CD4-positive, CD25-positive, alpha-beta regulatory T cell (primary cell): ENCODE measurements around the gene OOSP3. TPM values are rescaled to one million over a fixed set of nuclear protein-coding genes. Genes with fewer than 3 reads are reported as not detected.

Experiments used
- ATAC-seq, 2 donors: fragments of 150-1000 bp; cut with Tn5 transposase; one replicate each; pipeline ENCODE4 v1.10.0; 2021; ENCODE audit warnings: low read depth in 2 of 2, moderate number of reproducible peaks in 2 of 2, moderate library complexity in 1 of 2
- DNase-seq, 3 donors: peaks; one replicate each; pipeline versions ENCODE4 v3.0.0 to v3.0.0-alpha.2; 2012 to 2022; ENCODE audit warnings: mixed read lengths in 1 of 3
- H3K27ac ChIP-seq: one replicate; pipeline ENCODE4 v1.7.0; 2013; ENCODE audit warnings: mild to moderate bottlenecking, low read length; ENCODE audit not compliant: insufficient read depth, poor library complexity, severe bottlenecking
- H3K27me3 ChIP-seq: one replicate; pipeline ENCODE4 v1.7.0; 2013; ENCODE audit warnings: low read length; ENCODE audit not compliant: control insufficient read depth, insufficient read depth
- H3K36me3 ChIP-seq: one replicate; pipeline ENCODE4 v1.7.0; 2013; ENCODE audit warnings: mild to moderate bottlenecking, low read length, moderate library complexity; ENCODE audit not compliant: control insufficient read depth, insufficient read depth
- H3K4me1 ChIP-seq: 2 replicates; pipeline ENCODE4 v1.7.0; 2013; ENCODE audit warnings: mild to moderate bottlenecking, low read length; ENCODE audit not compliant: insufficient read depth, control insufficient read depth, poor library complexity, severe bottlenecking
- H3K4me3 ChIP-seq: one replicate; pipeline ENCODE4 v1.7.0; 2013; ENCODE audit warnings: low read depth, mild to moderate bottlenecking, low read length, moderate library complexity
- H3K9me3 ChIP-seq, 2 experiments: 1 replicate in 1 of 2; 2 replicates in 1 of 2; pipeline ENCODE4 v1.7.0; 2013; ENCODE audit warnings: low read length in 2 of 2, mild to moderate bottlenecking in 1 of 2, moderate library complexity in 1 of 2; ENCODE audit not compliant: control insufficient read depth in 2 of 2
- H3K27ac Mint-ChIP-seq, 3 donors: one replicate each; pipeline ENCODE4 v1.8.0; 2020 to 2022; ENCODE audit warnings: mild to moderate bottlenecking in 3 of 3, mixed read lengths in 3 of 3, moderate library complexity in 2 of 3
- H3K27me3 Mint-ChIP-seq: one replicate; pipeline ENCODE4 v1.8.0; 2022; ENCODE audit warnings: mild to moderate bottlenecking, mixed read lengths
- H3K36me3 Mint-ChIP-seq: one replicate; pipeline ENCODE4 v1.8.0; 2020; ENCODE audit warnings: mixed read lengths
- H3K4me1 Mint-ChIP-seq, 4 donors: one replicate each; pipeline ENCODE4 v1.8.0; 2020 to 2022; ENCODE audit warnings: mixed read lengths in 4 of 4, mild to moderate bottlenecking in 1 of 4
- H3K4me3 Mint-ChIP-seq, 4 donors: one replicate each; pipeline ENCODE4 v1.8.0; 2020 to 2022; ENCODE audit warnings: mild to moderate bottlenecking in 4 of 4, mixed read lengths in 4 of 4, moderate library complexity in 3 of 4
- H3K9me3 Mint-ChIP-seq, 7 donors: one replicate each; pipeline ENCODE4 v1.8.0; 2020 to 2022; ENCODE audit warnings: mixed read lengths in 7 of 7, mild to moderate bottlenecking in 3 of 7, moderate library complexity in 2 of 7
- polyA plus RNA-seq, 4 donors: library from polyadenylated mRNA; unstranded; fragments of 300-500 nt; fragmentation: Illumina TruSeq; gene quantifications; one replicate each; pipeline ENCODE4 v1.2.3, GENCODE V29; 2021
- total RNA-seq: library from RNA; stranded (reverse); gene quantifications from one replicate; pipeline ENCODE4 v1.2.3, GENCODE V29; 2022

OOSP3 gene
- total and polyA plus RNA-seq, 5 donors from 2014 or later: not detected

DNA sequence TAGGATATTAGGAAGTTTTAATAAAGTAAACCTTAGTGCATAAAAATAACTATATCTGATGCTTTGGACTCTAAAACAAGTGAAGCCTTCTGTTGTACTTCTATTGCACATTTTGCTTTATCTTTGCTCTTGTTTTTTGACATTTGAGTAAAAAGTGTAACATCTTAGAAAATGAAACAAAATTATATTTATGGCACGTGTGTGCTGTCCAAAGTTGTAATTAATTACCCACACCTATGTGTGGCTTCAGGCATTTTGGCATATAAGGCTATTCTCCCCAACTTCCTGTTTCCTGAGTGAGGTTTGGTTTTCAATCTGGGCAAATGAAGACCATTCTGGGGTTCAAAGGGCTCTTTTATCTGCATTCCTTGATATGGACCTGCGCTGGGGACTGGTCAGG lies 59.5 kb downstream of the OOSP3 start, which contains the start of gene OOSP1:
Gene OOSP1, plus strand, starts transcription at position 301 of the 400 bp plus-strand sequence. Its CDS starts 23 bp downstream, at position 324.
- H3K4me3 ChIP-seq: no peak within 1 kb of the TSS
- no peaks in the 10 kb centered on the region for H3K4me1 Mint-ChIP-seq
- no peaks in the 10 kb centered on the region for H3K36me3 ChIP-seq
- no peak within 1 kb of the TSS for H3K27ac Mint-ChIP-seq
- no peaks in the 10 kb centered on the region for H3K9me3 ChIP-seq
- DNase-seq: no peak
- H3K27me3 ChIP-seq: no peaks in the 10 kb centered on the region
- ATAC-seq: no peak
- H3K27me3 Mint-ChIP-seq: peaks cover under 1% of the 10 kb centered on the region
- H3K27ac ChIP-seq: no peak within 1 kb of the TSS
- H3K4me3 Mint-ChIP-seq: no peak within 1 kb of the TSS
- no peaks in the 10 kb centered on the region for H3K4me1 ChIP-seq
- peaks cover 0 to 3% (median 1%) of the 10 kb centered on the region in 7 donors for H3K9me3 Mint-ChIP-seq
- H3K36me3 Mint-ChIP-seq: no peaks in the 10 kb centered on the region

GRCh38 chr11:59938718-59939117 lies 60.1 kb downstream of the OOSP3 start:
- Mint-ChIP-seq H3K27ac (no peak overlapping the region), H3K27me3 (peaks cover 6% of the 10 kb centered on the region), H3K4me1 (no peaks in the 10 kb centered on the region), H3K36me3 (no peaks in the 10 kb centered on the region), H3K4me3 (no peak overlapping the region), H3K9me3 (peaks cover 0 to 3% (median 2%) of the 10 kb centered on the region in 7 donors)
- no peak for DNase-seq
- H3K27ac ChIP-seq: no peak overlapping the region
- ATAC-seq: no peak
- no peaks in the 10 kb centered on the region for H3K36me3 ChIP-seq
- H3K4me3 ChIP-seq: no peak overlapping the region
- H3K4me1 ChIP-seq: no peaks in the 10 kb centered on the region
- no peaks in the 10 kb centered on the region for H3K9me3 ChIP-seq
- H3K27me3 ChIP-seq: no peaks in the 10 kb centered on the region

- Histone ChIP-seq H3K36me3 (no peaks in the 10 kb centered on the region), H3K27ac (no peak overlapping the region), H3K9me3 (no peaks in the 10 kb centered on the region), H3K4me3 (no peak overlapping the region), H3K27me3 (no peaks in the 10 kb centered on the region), H3K4me1 (no peaks in the 10 kb centered on the region)
- no peaks in the 10 kb centered on the region for H3K36me3 Mint-ChIP-seq
- ATAC-seq (no peak), DNase-seq (no peak)
- H3K4me1 Mint-ChIP-seq: no peaks in the 10 kb centered on the region
- H3K9me3 Mint-ChIP-seq: peaks cover 0 to 4% (median 0%) of the 10 kb centered on the region in 7 donors
- H3K4me3 Mint-ChIP-seq: no peak overlapping the region
- no peak overlapping the region for H3K27ac Mint-ChIP-seq
- peaks cover 6% of the 10 kb centered on the region for H3K27me3 Mint-ChIP-seq
Observed at GRCh38 chr11:59939482-59939881, 60.9 kb downstream of the OOSP3 start.

- no peaks in the 10 kb centered on the region for H3K36me3 ChIP-seq
- Mint-ChIP-seq H3K27me3 (peaks cover 6% of the 10 kb centered on the region), H3K4me1 (no peaks in the 10 kb centered on the region), H3K4me3 (no peak overlapping the region), H3K36me3 (no peaks in the 10 kb centered on the region), H3K9me3 (peaks cover 0 to 4% (median 0%) of the 10 kb centered on the region in 7 donors), H3K27ac (no peak overlapping the region)
- H3K27ac ChIP-seq: no peak overlapping the region
- ATAC-seq (no peak), DNase-seq (no peak)
- no peaks in the 10 kb centered on the region for H3K4me1 ChIP-seq
- H3K4me3 ChIP-seq: no peak overlapping the region
- H3K27me3 ChIP-seq: no peaks in the 10 kb centered on the region
- no peaks in the 10 kb centered on the region for H3K9me3 ChIP-seq
Observed at GRCh38 chr11:59941091-59941490, 62.5 kb downstream of the OOSP3 start.

GRCh38 chr11:59943997-59944714 lies 65.6 kb downstream of the OOSP3 start:
- Histone ChIP-seq H3K4me1 (no peaks in the 10 kb centered on the region), H3K4me3 (no peak overlapping the region), H3K27me3 (peaks cover 3% of the 10 kb centered on the region), H3K27ac (no peak overlapping the region), H3K9me3 (no peaks in the 10 kb centered on the region), H3K36me3 (no peaks in the 10 kb centered on the region)
- DNase-seq: no peak
- Mint-ChIP-seq H3K4me1 (no peaks in the 10 kb centered on the region), H3K36me3 (no peaks in the 10 kb centered on the region), H3K9me3 (peaks cover 0 to 6% (median 0%) of the 10 kb centered on the region in 7 donors), H3K27ac (no peak overlapping the region), H3K4me3 (no peak overlapping the region), H3K27me3 (peaks cover 6% of the 10 kb centered on the region)
- ATAC-seq: no peak

DNA sequence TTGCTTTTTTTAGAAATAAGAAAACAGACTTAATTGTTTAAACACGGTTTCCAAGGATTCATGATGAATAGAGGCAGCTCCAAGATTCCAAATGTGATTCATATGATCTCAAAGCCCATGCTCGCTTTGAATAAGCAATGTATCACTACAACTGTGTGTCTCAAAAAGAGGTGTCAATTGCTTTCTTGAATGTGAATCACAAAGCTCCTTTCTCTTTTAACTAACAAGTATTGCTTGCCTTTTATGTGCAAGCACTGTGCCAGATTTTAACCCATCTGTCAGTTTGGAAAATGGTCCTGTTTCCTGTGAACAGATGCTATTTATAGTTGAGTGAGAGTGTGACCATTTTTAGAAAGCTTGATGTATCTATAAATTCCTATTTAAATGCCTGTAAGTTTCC lies 66.1 kb downstream of the OOSP3 start:
- Histone ChIP-seq H3K9me3 (no peaks in the 10 kb centered on the region), H3K4me1 (no peaks in the 10 kb centered on the region), H3K27ac (no peak overlapping the region), H3K36me3 (no peaks in the 10 kb centered on the region), H3K4me3 (no peak overlapping the region), H3K27me3 (peaks cover 3% of the 10 kb centered on the region)
- no peak overlapping the region for H3K27ac Mint-ChIP-seq
- H3K27me3 Mint-ChIP-seq: peaks cover 9% of the 10 kb centered on the region
- no peak for DNase-seq
- H3K9me3 Mint-ChIP-seq: peaks cover 0 to 6% (median 0%) of the 10 kb centered on the region in 7 donors
- no peak overlapping the region for H3K4me3 Mint-ChIP-seq
- no peak for ATAC-seq
- H3K4me1 Mint-ChIP-seq: no peaks in the 10 kb centered on the region
- H3K36me3 Mint-ChIP-seq: no peaks in the 10 kb centered on the region

Other genes starting within 250 kb of the OOSP3 start
- 63.3 TPM for gene PATL1, start 209.7 kb upstream of the OOSP3 start, total RNA-seq
- gene PATL1, start 209.7 kb upstream of the OOSP3 start, polyA plus RNA-seq: 1 to 10 TPM; 4.6 to 5.8 (median 5.3) TPM
- gene OR10V1, start 164.9 kb upstream of the OOSP3 start, total RNA-seq: not detected
- gene OR10V1, start 164.9 kb upstream of the OOSP3 start, polyA plus RNA-seq: not detected
- 3.1 TPM for gene STX3, start 123.4 kb upstream of the OOSP3 start, total RNA-seq
- 1 to 10 TPM in 2 of 4 donors, under 1 TPM in 2; 0.44 to 2.8 (median 1.3) TPM for gene STX3, start 123.4 kb upstream of the OOSP3 start, polyA plus RNA-seq
- gene MRPL16, start 68.0 kb upstream of the OOSP3 start, total RNA-seq: 26.9 TPM
- 10 to 100 TPM; 82.5 to 97.1 (median 91.3) TPM for gene MRPL16, start 68.0 kb upstream of the OOSP3 start, polyA plus RNA-seq
- gene CBLIF, start 33.3 kb upstream of the OOSP3 start, total RNA-seq: not detected
- gene CBLIF, start 33.3 kb upstream of the OOSP3 start, polyA plus RNA-seq: not detected
- 1.0 TPM for gene TCN1, start 12.3 kb upstream of the OOSP3 start, total RNA-seq
- under 1 TPM in 1 of 4 donors, not detected in 3; 0.31 TPM for gene TCN1, start 12.3 kb upstream of the OOSP3 start, polyA plus RNA-seq
- gene OOSP1, start 59.6 kb downstream of the OOSP3 start, total RNA-seq: not detected
- not detected for gene OOSP1, start 59.6 kb downstream of the OOSP3 start, polyA plus RNA-seq
- not detected for gene OOSP4A, start 85.3 kb downstream of the OOSP3 start, total RNA-seq
- not detected for gene OOSP4A, start 85.3 kb downstream of the OOSP3 start, polyA plus RNA-seq
- not detected for gene OOSP4B, start 138.4 kb downstream of the OOSP3 start, total RNA-seq
- gene OOSP4B, start 138.4 kb downstream of the OOSP3 start, polyA plus RNA-seq: not detected
- not detected for gene OOSP2, start 161.6 kb downstream of the OOSP3 start, total RNA-seq
- not detected for gene OOSP2, start 161.6 kb downstream of the OOSP3 start, polyA plus RNA-seq
- 0.79 TPM for gene MS4A3, start 177.9 kb downstream of the OOSP3 start, total RNA-seq
- not detected for gene MS4A3, start 177.9 kb downstream of the OOSP3 start, polyA plus RNA-seq
- gene MS4A2, start 209.9 kb downstream of the OOSP3 start, total RNA-seq: 0.37 TPM
- gene MS4A2, start 209.9 kb downstream of the OOSP3 start, polyA plus RNA-seq: not detected